Measurements from ENCODE around the gene C10orf71. TPM values are rescaled to one million over a fixed set of nuclear protein-coding genes. Genes with fewer than 3 reads are reported as not detected.

C10orf71 gene
- polyA plus RNA-seq, 1 of the 3 experiments (the other 2 are of a cell fraction): not detected

DNA sequence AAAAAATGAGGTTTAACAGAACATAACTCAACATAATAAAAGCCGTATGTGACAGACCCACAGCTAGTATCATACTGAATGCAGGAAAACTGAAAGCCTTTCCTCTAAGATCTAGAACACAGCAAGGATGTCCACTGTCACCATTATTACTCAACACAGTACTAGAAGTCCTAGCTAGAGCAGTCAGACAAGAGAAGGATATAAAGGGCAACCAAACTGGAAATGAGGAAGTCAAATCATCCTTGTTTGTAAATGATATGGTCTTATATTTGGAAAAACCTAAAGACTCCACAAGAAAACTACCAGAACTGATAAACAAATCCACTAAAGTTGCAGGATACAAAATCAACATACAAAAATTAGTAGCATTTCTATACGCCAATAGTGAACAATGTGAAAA is 45.9 kb downstream of the C10orf71 start:
- Histone ChIP-seq H3K9ac (no peak overlapping the region), H3K27me3 (ENCODE audit: insufficient read depth) (no peaks in the 10 kb centered on the region), H3K27ac (ENCODE audit: low read depth in 2 of 2, low read length in 1 of 2) (no peak overlapping the region), H3K9me3 (no peaks in the 10 kb centered on the region; the same call in 1 of the 2 replicates), H3K79me2 (ENCODE audit: insufficient read depth) (no peaks in the 10 kb centered on the region), H3F3A (replicated peaks; ENCODE audit: insufficient read depth) (no peaks in the 10 kb centered on the region), H2AFZ (ENCODE audit: low read depth) (no peak overlapping the region), H4K20me1 (ENCODE audit: insufficient read depth) (no peaks in the 10 kb centered on the region), H3K4me2 (no peak overlapping the region), H3K9me2 (no peaks in the 10 kb centered on the region), H3K4me1 (ENCODE audit: control insufficient read depth in 1 of 2, insufficient read depth in 2 of 2, low read depth in 1 of 2, low read length in 1 of 2) (no peaks in the 10 kb centered on the region), H3K36me3 (replicated peaks in 1 of 2; ENCODE audit: control insufficient read depth in 1 of 2, insufficient read depth in 2 of 2, low read length in 1 of 2) (no peaks in the 10 kb centered on the region), H3K4me3 (ENCODE audit: low read depth in 2 of 2, low read length in 1 of 2) (no peak overlapping the region)
- 12% methylated on average over 2 of the region's 2 CpGs for WGBS (ENCODE audit: low lambda C conversion rate)
- POLR2A ChIA-PET: no interaction called here
- CTCF ChIA-PET: no interaction called here
- no peak for DNase-seq
- TF ChIP-seq MEF2A (IDR thresholded peaks at IDR 0.05; ENCODE audit: borderline replicate concordance, low read depth): no peak
- no peak for TF ChIP-seq FOXM1 (IDR thresholded peaks at IDR 0.05; ENCODE audit: low read depth)
- no peak for TF ChIP-seq SMC3 (IDR thresholded peaks at IDR 0.05; ENCODE audit: low read depth, low read length)
- TF ChIP-seq, protein P1, sequence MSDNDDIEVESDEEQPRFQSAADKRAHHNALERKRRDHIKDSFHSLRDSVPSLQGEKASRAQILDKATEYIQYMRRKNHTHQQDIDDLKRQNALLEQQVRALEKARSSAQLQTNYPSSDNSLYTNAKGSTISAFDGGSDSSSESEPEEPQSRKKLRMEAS (IDR thresholded peaks at IDR 0.05; ENCODE audit: low read depth): no peak
- TF ChIP-seq MXI1 (IDR thresholded peaks at IDR 0.05; ENCODE audit: low read depth, low read length): no peak
- TF ChIP-seq, protein P2, sequence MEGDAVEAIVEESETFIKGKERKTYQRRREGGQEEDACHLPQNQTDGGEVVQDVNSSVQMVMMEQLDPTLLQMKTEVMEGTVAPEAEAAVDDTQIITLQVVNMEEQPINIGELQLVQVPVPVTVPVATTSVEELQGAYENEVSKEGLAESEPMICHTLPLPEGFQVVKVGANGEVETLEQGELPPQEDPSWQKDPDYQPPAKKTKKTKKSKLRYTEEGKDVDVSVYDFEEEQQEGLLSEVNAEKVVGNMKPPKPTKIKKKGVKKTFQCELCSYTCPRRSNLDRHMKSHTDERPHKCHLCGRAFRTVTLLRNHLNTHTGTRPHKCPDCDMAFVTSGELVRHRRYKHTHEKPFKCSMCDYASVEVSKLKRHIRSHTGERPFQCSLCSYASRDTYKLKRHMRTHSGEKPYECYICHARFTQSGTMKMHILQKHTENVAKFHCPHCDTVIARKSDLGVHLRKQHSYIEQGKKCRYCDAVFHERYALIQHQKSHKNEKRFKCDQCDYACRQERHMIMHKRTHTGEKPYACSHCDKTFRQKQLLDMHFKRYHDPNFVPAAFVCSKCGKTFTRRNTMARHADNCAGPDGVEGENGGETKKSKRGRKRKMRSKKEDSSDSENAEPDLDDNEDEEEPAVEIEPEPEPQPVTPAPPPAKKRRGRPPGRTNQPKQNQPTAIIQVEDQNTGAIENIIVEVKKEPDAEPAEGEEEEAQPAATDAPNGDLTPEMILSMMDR (IDR thresholded peaks at IDR 0.05): no peak
- no peak for TF ChIP-seq TEAD4 (IDR thresholded peaks at IDR 0.05; ENCODE audit: borderline replicate concordance, insufficient read depth)
- TF ChIP-seq FOXJ3 (CRISPR knock-in tag; IDR thresholded peaks at IDR 0.05): no peak
- TF ChIP-seq CHD2 (IDR thresholded peaks at IDR 0.05; ENCODE audit: low read length, partially characterized antibody): no peak
- no peak for TF ChIP-seq NFIC (IDR thresholded peaks at IDR 0.05; ENCODE audit: borderline replicate concordance)

DNA sequence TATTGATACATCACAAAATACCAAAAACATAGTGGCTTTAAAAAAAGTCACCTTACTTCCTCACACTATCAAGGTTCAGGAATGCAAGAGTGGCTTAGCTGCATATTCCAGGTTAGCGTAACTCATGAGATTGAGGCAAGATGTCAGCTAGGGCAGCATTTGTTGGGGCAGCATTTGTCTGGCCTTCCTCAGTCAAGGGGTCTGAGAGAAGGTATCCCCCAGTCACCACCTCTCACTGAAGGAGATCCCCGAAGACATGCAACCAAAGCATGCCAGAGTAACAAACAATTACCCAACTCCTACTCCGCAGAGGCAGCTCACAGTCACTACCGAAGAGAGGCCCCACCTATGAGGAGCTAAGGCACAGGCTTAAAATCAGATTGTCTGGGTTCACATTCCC is 48.4 kb downstream of the C10orf71 start:
- TF ChIP-seq, protein P3, sequence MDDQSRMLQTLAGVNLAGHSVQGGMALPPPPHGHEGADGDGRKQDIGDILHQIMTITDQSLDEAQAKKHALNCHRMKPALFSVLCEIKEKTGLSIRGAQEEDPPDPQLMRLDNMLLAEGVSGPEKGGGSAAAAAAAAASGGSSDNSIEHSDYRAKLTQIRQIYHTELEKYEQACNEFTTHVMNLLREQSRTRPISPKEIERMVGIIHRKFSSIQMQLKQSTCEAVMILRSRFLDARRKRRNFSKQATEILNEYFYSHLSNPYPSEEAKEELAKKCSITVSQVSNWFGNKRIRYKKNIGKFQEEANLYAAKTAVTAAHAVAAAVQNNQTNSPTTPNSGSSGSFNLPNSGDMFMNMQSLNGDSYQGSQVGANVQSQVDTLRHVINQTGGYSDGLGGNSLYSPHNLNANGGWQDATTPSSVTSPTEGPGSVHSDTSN (IDR thresholded peaks at IDR 0.05): no peak
- TF ChIP-seq SIN3A (IDR thresholded peaks at IDR 0.05; ENCODE audit: borderline replicate concordance, low read depth, low read length): no peak
- TF ChIP-seq, protein P2 (IDR thresholded peaks at IDR 0.05): no peak
- TF ChIP-seq RFX5 (IDR thresholded peaks at IDR 0.05; ENCODE audit: low read length): no peak
- TF ChIP-seq NRF1 (IDR thresholded peaks at IDR 0.05; ENCODE audit: low read depth, low read length): no peak
- Histone ChIP-seq H3K79me2 (ENCODE audit: insufficient read depth) (no peaks in the 10 kb centered on the region), H3K36me3 (replicated peaks in 1 of 2; ENCODE audit: control insufficient read depth in 1 of 2, insufficient read depth in 2 of 2, low read length in 1 of 2) (no peaks in the 10 kb centered on the region), H3K9ac (no peak overlapping the region), H2AFZ (ENCODE audit: low read depth) (no peak overlapping the region), H3K4me1 (ENCODE audit: control insufficient read depth in 1 of 2, insufficient read depth in 2 of 2, low read depth in 1 of 2, low read length in 1 of 2) (no peaks in the 10 kb centered on the region; a peak in 1 of 4 replicates), H3K4me3 (ENCODE audit: low read depth in 2 of 2, low read length in 1 of 2) (no peak overlapping the region), H3K27ac (ENCODE audit: low read depth in 2 of 2, low read length in 1 of 2) (no peak overlapping the region), H3K9me3 (no peaks in the 10 kb centered on the region; the same call in 1 of the 2 replicates), H3F3A (replicated peaks; ENCODE audit: insufficient read depth) (no peaks in the 10 kb centered on the region), H3K27me3 (ENCODE audit: insufficient read depth) (no peaks in the 10 kb centered on the region), H3K4me2 (no peak overlapping the region), H4K20me1 (ENCODE audit: insufficient read depth) (no peaks in the 10 kb centered on the region), H3K9me2 (no peaks in the 10 kb centered on the region)
- WGBS (ENCODE audit: low lambda C conversion rate): 38% methylated on average over 2 of the region's 4 CpGs
- ChIA-PET POLR2A (no interaction called here), CTCF (no interaction called here)
- DNase-seq: no peak

All from SK-N-SH (cell line).